ENCODE data around the gene SCUBE1. TPM values are rescaled to one million over a fixed set of nuclear protein-coding genes. Genes with fewer than 3 reads are reported as not detected.

The SCUBE1 gene
- total and polyA plus RNA-seq, 2 experiments from 2014 or later = 0.81 to 3.2 TPM

DNA sequence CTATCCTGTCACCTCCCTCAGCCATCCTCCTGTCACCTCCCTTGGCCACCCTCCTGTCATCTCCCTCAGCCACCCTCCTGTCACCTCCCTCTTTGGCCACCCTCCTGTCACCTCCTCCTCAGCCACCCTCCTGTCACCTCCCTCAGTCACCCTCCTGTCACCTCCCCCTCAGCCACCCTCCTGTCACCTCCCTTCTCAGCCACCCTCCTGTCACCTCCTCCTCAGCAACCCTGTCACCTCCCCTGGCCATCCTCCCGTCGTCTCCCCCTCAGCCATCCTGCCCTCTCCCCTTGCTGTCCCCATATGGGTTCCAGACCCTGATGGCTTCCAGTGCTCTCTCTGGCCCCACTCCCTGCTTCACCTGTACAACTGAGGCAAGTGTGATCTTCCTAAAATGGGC, 61.8 kb downstream of the SCUBE1 start:
- DNase-seq (ENCODE audit: low spot score) = no peak
- TF ChIP-seq, protein P1, sequence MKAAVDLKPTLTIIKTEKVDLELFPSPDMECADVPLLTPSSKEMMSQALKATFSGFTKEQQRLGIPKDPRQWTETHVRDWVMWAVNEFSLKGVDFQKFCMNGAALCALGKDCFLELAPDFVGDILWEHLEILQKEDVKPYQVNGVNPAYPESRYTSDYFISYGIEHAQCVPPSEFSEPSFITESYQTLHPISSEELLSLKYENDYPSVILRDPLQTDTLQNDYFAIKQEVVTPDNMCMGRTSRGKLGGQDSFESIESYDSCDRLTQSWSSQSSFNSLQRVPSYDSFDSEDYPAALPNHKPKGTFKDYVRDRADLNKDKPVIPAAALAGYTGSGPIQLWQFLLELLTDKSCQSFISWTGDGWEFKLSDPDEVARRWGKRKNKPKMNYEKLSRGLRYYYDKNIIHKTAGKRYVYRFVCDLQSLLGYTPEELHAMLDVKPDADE (IDR thresholded peaks at IDR 0.05) = no peak
- TF ChIP-seq STAT1 (IDR thresholded peaks at IDR 0.05; ENCODE audit: unreplicated experiment) = no peak
- TF ChIP-seq ZNF331 (CRISPR knock-in tag; IDR thresholded peaks at IDR 0.05; ENCODE audit: low read depth) = no peak
- TF ChIP-seq EZH2phosphoT487 (IDR thresholded peaks at IDR 0.05; ENCODE audit: unreplicated experiment) = no peak
- no peak for TF ChIP-seq JUNB (IDR thresholded peaks at IDR 0.05; ENCODE audit: unreplicated experiment)
- TF ChIP-seq EZH2 (IDR thresholded peaks at IDR 0.05; ENCODE audit: low read depth, unreplicated experiment) = no peak
- TF ChIP-seq, protein P2, sequence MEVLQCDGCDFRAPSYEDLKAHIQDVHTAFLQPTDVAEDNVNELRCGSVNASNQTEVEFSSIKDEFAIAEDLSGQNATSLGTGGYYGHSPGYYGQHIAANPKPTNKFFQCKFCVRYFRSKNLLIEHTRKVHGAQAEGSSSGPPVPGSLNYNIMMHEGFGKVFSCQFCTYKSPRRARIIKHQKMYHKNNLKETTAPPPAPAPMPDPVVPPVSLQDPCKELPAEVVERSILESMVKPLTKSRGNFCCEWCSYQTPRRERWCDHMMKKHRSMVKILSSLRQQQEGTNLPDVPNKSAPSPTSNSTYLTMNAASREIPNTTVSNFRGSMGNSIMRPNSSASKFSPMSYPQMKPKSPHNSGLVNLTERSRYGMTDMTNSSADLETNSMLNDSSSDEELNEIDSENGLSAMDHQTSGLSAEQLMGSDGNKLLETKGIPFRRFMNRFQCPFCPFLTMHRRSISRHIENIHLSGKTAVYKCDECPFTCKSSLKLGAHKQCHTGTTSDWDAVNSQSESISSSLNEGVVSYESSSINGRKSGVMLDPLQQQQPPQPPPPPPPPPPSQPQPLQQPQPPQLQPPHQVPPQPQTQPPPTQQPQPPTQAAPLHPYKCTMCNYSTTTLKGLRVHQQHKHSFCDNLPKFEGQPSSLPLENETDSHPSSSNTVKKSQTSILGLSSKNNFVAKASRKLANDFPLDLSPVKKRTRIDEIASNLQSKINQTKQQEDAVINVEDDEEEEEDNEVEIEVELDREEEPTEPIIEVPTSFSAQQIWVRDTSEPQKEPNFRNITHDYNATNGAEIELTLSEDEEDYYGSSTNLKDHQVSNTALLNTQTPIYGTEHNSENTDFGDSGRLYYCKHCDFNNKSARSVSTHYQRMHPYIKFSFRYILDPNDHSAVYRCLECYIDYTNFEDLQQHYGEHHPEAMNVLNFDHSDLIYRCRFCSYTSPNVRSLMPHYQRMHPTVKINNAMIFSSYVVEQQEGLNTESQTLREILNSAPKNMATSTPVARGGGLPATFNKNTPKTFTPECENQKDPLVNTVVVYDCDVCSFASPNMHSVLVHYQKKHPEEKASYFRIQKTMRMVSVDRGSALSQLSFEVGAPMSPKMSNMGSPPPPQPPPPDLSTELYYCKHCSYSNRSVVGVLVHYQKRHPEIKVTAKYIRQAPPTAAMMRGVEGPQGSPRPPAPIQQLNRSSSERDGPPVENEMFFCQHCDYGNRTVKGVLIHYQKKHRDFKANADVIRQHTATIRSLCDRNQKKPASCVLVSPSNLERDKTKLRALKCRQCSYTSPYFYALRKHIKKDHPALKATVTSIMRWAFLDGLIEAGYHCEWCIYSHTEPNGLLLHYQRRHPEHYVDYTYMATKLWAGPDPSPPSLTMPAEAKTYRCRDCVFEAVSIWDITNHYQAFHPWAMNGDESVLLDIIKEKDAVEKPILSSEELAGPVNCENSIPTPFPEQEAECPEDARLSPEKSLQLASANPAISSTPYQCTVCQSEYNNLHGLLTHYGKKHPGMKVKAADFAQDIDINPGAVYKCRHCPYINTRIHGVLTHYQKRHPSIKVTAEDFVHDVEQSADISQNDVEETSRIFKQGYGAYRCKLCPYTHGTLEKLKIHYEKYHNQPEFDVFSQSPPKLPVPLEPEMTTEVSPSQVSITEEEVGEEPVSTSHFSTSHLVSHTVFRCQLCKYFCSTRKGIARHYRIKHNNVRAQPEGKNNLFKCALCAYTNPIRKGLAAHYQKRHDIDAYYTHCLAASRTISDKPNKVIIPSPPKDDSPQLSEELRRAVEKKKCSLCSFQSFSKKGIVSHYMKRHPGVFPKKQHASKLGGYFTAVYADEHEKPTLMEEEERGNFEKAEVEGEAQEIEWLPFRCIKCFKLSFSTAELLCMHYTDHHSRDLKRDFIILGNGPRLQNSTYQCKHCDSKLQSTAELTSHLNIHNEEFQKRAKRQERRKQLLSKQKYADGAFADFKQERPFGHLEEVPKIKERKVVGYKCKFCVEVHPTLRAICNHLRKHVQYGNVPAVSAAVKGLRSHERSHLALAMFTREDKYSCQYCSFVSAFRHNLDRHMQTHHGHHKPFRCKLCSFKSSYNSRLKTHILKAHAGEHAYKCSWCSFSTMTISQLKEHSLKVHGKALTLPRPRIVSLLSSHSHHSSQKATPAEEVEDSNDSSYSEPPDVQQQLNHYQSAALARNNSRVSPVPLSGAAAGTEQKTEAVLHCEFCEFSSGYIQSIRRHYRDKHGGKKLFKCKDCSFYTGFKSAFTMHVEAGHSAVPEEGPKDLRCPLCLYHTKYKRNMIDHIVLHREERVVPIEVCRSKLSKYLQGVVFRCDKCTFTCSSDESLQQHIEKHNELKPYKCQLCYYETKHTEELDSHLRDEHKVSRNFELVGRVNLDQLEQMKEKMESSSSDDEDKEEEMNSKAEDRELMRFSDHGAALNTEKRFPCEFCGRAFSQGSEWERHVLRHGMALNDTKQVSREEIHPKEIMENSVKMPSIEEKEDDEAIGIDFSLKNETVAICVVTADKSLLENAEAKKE (CRISPR knock-in tag; IDR thresholded peaks at IDR 0.05) = no peak
- TF ChIP-seq, protein P3, sequence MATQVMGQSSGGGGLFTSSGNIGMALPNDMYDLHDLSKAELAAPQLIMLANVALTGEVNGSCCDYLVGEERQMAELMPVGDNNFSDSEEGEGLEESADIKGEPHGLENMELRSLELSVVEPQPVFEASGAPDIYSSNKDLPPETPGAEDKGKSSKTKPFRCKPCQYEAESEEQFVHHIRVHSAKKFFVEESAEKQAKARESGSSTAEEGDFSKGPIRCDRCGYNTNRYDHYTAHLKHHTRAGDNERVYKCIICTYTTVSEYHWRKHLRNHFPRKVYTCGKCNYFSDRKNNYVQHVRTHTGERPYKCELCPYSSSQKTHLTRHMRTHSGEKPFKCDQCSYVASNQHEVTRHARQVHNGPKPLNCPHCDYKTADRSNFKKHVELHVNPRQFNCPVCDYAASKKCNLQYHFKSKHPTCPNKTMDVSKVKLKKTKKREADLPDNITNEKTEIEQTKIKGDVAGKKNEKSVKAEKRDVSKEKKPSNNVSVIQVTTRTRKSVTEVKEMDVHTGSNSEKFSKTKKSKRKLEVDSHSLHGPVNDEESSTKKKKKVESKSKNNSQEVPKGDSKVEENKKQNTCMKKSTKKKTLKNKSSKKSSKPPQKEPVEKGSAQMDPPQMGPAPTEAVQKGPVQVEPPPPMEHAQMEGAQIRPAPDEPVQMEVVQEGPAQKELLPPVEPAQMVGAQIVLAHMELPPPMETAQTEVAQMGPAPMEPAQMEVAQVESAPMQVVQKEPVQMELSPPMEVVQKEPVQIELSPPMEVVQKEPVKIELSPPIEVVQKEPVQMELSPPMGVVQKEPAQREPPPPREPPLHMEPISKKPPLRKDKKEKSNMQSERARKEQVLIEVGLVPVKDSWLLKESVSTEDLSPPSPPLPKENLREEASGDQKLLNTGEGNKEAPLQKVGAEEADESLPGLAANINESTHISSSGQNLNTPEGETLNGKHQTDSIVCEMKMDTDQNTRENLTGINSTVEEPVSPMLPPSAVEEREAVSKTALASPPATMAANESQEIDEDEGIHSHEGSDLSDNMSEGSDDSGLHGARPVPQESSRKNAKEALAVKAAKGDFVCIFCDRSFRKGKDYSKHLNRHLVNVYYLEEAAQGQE (IDR thresholded peaks at IDR 0.05; ENCODE audit: unreplicated experiment) = no peak
- TF ChIP-seq NANOG (IDR thresholded peaks at IDR 0.05; ENCODE audit: borderline replicate concordance) = no peak
- TF ChIP-seq, protein P4, sequence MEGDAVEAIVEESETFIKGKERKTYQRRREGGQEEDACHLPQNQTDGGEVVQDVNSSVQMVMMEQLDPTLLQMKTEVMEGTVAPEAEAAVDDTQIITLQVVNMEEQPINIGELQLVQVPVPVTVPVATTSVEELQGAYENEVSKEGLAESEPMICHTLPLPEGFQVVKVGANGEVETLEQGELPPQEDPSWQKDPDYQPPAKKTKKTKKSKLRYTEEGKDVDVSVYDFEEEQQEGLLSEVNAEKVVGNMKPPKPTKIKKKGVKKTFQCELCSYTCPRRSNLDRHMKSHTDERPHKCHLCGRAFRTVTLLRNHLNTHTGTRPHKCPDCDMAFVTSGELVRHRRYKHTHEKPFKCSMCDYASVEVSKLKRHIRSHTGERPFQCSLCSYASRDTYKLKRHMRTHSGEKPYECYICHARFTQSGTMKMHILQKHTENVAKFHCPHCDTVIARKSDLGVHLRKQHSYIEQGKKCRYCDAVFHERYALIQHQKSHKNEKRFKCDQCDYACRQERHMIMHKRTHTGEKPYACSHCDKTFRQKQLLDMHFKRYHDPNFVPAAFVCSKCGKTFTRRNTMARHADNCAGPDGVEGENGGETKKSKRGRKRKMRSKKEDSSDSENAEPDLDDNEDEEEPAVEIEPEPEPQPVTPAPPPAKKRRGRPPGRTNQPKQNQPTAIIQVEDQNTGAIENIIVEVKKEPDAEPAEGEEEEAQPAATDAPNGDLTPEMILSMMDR (conservative IDR thresholded peaks at IDR 0.05; ENCODE audit: low read depth in 2 of 2) = no peak
- TF ChIP-seq POLR2AphosphoS5 (IDR thresholded peaks at IDR 0.05; ENCODE audit: low read depth) = no peak
- TF ChIP-seq ZNF114 (CRISPR knock-in tag; IDR thresholded peaks at IDR 0.05) = no peak
- TF ChIP-seq CREB1 (CRISPR knock-in tag; IDR thresholded peaks at IDR 0.05; ENCODE audit: low read depth) = no peak
- peaks cover 6% of the 10 kb centered on the region; the same call in 1 of the 2 replicates for H3K4me1 ChIP-seq (ENCODE audit: insufficient read depth)
- no peak overlapping the region for H3K4me2 ChIP-seq
- no peaks in the 10 kb centered on the region for H3K9me2 ChIP-seq (ENCODE audit: insufficient read depth)
- no peaks in the 10 kb centered on the region for H4K20me1 ChIP-seq (replicated peaks; ENCODE audit: insufficient read depth)
- H3K36me3 ChIP-seq (ENCODE audit: insufficient read depth) = no peaks in the 10 kb centered on the region
- no peaks in the 10 kb centered on the region for H3K36me3 Mint-ChIP-seq (ENCODE audit: low read depth)
- H3K4me3 ChIP-seq = no peak overlapping the region
- no peak overlapping the region for H3K27ac Mint-ChIP-seq
- H3K9me3 Mint-ChIP-seq = no peaks in the 10 kb centered on the region
- no peak overlapping the region for H2AFZ ChIP-seq
- no peaks in the 10 kb centered on the region for H3K27me3 ChIP-seq (ENCODE audit: insufficient read depth)
- no peaks in the 10 kb centered on the region for H3F3A ChIP-seq (replicated peaks; ENCODE audit: low read depth)
- no peak overlapping the region for H3K4me3 Mint-ChIP-seq
- H3K4me1 Mint-ChIP-seq = peaks cover 24% of the 10 kb centered on the region
- H3K27me3 Mint-ChIP-seq (ENCODE audit: insufficient read depth, low read depth, poor library complexity) = peaks cover 10% of the 10 kb centered on the region
- ATAC-seq = no peak
- no peaks in the 10 kb centered on the region for H3K79me2 ChIP-seq (replicated peaks; ENCODE audit: insufficient read depth)
- H3K27ac ChIP-seq (ENCODE audit: low read depth) = no peak overlapping the region
